AG10803 (cell line): ENCODE results near the gene SEPTIN10.

Experiments
- DNase-seq: peaks from one replicate; pipeline ENCODE4 v3.0.0; 2010; ENCODE audit warnings: low read depth
- H3K4me3 ChIP-seq: 2 replicates; pipeline ENCODE4 v1.5.1; 2011; ENCODE audit warnings: mild to moderate bottlenecking, low read length, control low read depth
- CTCF ChIP-seq: conservative IDR thresholded peaks from 2 replicates; pipeline ENCODE4 v1.5.1; 2011; ENCODE audit warnings: mild to moderate bottlenecking, low read length, control low read depth, inconsistent platforms

The SEPTIN10 gene

GRCh38 chr2:109526442-109526970 is 87.3 kb downstream of the SEPTIN10 start:
- TF ChIP-seq CTCF = no peak
- no peak for DNase-seq
- H3K4me3 ChIP-seq = no peak overlapping the region

- no peak overlapping the region for H3K4me3 ChIP-seq
- DNase-seq = no peak
- TF ChIP-seq CTCF = no peak
Measured at GRCh38 chr2:109525836-109526235, 87.9 kb downstream of the SEPTIN10 start.

- H3K4me3 ChIP-seq = no peak overlapping the region
- no peak for DNase-seq
- TF ChIP-seq CTCF = no peak
Measured at GRCh38 chr2:109523536-109524361, 90.0 kb downstream of the SEPTIN10 start.

- no peak for TF ChIP-seq CTCF
- H3K4me3 ChIP-seq = no peak overlapping the region
- DNase-seq = no peak
Measured at GRCh38 chr2:109523121-109523520, 90.6 kb downstream of the SEPTIN10 start.

- TF ChIP-seq CTCF = no peak
- no peak overlapping the region for H3K4me3 ChIP-seq
- no peak for DNase-seq
Measured at GRCh38 chr2:109522063-109522374, 91.7 kb downstream of the SEPTIN10 start.

GRCh38 chr2:109521233-109522062 is 92.3 kb downstream of the SEPTIN10 start:
- no peak for TF ChIP-seq CTCF
- H3K4me3 ChIP-seq = no peak overlapping the region
- DNase-seq = no peak
